Esophagus squamous epithelium (tissue), 5 donors: ENCODE data around the gene AK3. TPM values are rescaled to one million over a fixed set of nuclear protein-coding genes. Genes with fewer than 3 reads are reported as not detected.
"Not testable (repeated sequence)": the region's sequence is repeated elsewhere in the genome, so short reads cannot be mapped to it uniquely, and the experiment has no call there.

Experiments
- DNase-seq: peaks from one replicate; lab custom pipeline; 2025; lab: John Stamatoyannopoulos, UW
- H3K27ac ChIP-seq, 4 donors: fragments of 200-600 bp; sonication (generic); one replicate each; pipeline ENCODE4 v1.5.1; 2016 to 2019; ENCODE audit warnings: mild to moderate bottlenecking in 1 of 4
- H3K27me3 ChIP-seq, 4 donors: fragments of 200-600 bp; sonication (generic); 1 replicate in 3 of 4; 2 replicates in 1 of 4; pipeline versions ENCODE4 v1.5.1 to v1.6.0; 2017 to 2021; ENCODE audit warnings: antibody characterized with exemption in 1 of 4
- H3K36me3 ChIP-seq, 3 donors: fragments of 200-600 bp; sonication (generic); one replicate each; pipeline ENCODE4 v1.5.1; 2016 to 2019
- H3K4me1 ChIP-seq, 3 donors: fragments of 200-600 bp; sonication (generic); one replicate each; pipeline ENCODE4 v1.5.1; 2017 to 2019
- H3K4me3 ChIP-seq, 4 donors: fragments of 200-600 bp; sonication (generic); 1 replicate in 3 of 4; 2 replicates in 1 of 4; pipeline ENCODE4 v1.5.1; 2016 to 2019; ENCODE audit warnings: mild to moderate bottlenecking in 2 of 4, moderate library complexity in 1 of 4
- H3K9me3 ChIP-seq, 3 donors: fragments of 200-600 bp; sonication (generic); one replicate each; pipeline ENCODE4 v1.5.1; 2016 to 2019
- POLR2A ChIP-seq, 4 donors: fragments of 450-650 bp; IDR thresholded peaks; one replicate each; pipeline ENCODE4 v1.6.1; 2017; ENCODE audit warnings: antibody characterized with exemption in 4 of 4, mild to moderate bottlenecking in 4 of 4, moderate library complexity in 3 of 4
- WGBS, 2 donors: methylation state at CpG; one replicate each; pipeline ENCODE4 v1.1.5; 2018; 5-methylcytosine and 5-hydroxymethylcytosine counted together
- intact Hi-C: fragments of 100-400 bp; cut with DNase I; formaldehyde crosslinking; loops from one replicate; pipeline ENCODE4 v1.15.0; 2022
- total RNA-seq, 4 donors: library from RNA; depleted of rRNA; stranded (reverse); fragments of >200 nt; gene quantifications; one replicate each; pipeline ENCODE4 v1.1.0, GENCODE V29; 2016
- TF ChIP-seq, protein P1 (sequence below), 6 experiments: fragments of 450-650 bp in 4 of 6; fragments of 200-600 bp in 2 of 6; sonication (generic) in 2 of 6; IDR thresholded peaks; one replicate each; pipeline ENCODE4 v1.5.1; 2016 to 2019; ENCODE audit warnings: antibody characterized with exemption in 6 of 6, mild to moderate bottlenecking in 4 of 6, moderate library complexity in 4 of 6
- donor health status: DM: yes; HTN: yes; CAD: no.

Gene AK3
- total RNA-seq, 4 donors from 2014 or later = 47.8 to 104 (median 81.2) TPM

DNA sequence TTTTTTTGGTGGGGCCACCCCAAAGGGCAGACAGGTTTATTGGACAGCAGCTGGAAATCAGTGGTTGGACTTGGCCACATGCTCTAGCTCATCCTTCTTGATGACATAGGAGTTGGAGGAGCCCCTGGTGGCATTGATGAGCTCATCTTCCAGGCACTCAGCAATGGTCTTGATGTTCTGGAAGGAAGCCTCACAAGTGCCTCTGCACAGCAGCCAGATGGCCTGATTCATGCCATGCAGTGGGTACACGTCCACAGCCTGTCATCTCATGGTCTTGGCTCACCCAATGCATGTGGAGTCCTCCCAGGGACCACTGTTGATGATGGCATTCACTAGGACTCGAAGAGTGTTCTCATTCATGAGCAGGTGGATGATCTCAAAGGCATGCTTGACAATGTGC is 40.4 kb upstream of the AK3 start:
- DNase-seq = no peak
- WGBS, 2 donors = 57 to 67% methylated on average over 2 of the region's 2 CpGs
- TF ChIP-seq POLR2A (IDR thresholded peaks at IDR 0.05) = no peak
- TF ChIP-seq, protein P1, sequence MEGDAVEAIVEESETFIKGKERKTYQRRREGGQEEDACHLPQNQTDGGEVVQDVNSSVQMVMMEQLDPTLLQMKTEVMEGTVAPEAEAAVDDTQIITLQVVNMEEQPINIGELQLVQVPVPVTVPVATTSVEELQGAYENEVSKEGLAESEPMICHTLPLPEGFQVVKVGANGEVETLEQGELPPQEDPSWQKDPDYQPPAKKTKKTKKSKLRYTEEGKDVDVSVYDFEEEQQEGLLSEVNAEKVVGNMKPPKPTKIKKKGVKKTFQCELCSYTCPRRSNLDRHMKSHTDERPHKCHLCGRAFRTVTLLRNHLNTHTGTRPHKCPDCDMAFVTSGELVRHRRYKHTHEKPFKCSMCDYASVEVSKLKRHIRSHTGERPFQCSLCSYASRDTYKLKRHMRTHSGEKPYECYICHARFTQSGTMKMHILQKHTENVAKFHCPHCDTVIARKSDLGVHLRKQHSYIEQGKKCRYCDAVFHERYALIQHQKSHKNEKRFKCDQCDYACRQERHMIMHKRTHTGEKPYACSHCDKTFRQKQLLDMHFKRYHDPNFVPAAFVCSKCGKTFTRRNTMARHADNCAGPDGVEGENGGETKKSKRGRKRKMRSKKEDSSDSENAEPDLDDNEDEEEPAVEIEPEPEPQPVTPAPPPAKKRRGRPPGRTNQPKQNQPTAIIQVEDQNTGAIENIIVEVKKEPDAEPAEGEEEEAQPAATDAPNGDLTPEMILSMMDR (IDR thresholded peaks at IDR 0.05) = no peak
- Histone ChIP-seq H3K27ac (no peak overlapping the region), H3K27me3 (peaks cover 0 to 10% (median 0%) of the 10 kb centered on the region in 4 donors), H3K36me3 (no peaks in the 10 kb centered on the region), H3K4me1 (no peaks in the 10 kb centered on the region), H3K9me3 (no peaks in the 10 kb centered on the region), H3K4me3 (no peak overlapping the region)
- intact Hi-C loops = no loop called here

DNA sequence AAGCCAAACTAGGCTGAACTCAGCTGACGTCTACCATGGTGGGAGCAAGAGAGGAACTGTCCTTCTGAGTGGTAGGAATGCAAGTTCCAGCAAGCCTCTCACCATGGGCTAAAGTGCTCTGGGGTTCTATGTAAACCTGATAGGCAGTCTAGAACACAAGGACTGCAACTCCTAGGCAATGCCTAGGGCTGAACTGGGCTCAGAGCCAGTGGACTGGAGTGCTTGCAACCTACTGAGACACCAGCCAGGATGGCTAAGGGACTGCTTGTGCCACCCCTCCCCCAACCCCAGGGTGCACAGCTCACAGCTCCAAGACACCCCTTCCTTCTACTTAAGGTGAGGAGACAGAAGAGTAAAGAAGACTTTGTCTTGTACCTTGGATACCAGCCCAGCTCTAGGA is 39.6 kb upstream of the AK3 start:
- Histone ChIP-seq H3K36me3 (no peaks in the 10 kb centered on the region), H3K4me1 (no peaks in the 10 kb centered on the region), H3K4me3 (no peak overlapping the region), H3K9me3 (no peaks in the 10 kb centered on the region), H3K27ac (no peak overlapping the region), H3K27me3 (peaks cover 0 to 8% (median 0%) of the 10 kb centered on the region in 4 donors)
- TF ChIP-seq, protein P1 (IDR thresholded peaks at IDR 0.05) = no peak
- no peak for TF ChIP-seq POLR2A (IDR thresholded peaks at IDR 0.05)
- intact Hi-C loops = no loop called here
- DNase-seq = no peak
- WGBS, 2 donors = no CpG with 5 or more reads among the region's 1 CpG

GRCh38 chr9:4774958-4775357 is 34.0 kb upstream of the AK3 start:
- H3K4me3 ChIP-seq, H3K27me3 ChIP-seq, DNase-seq, H3K27ac ChIP-seq, intact Hi-C loops, H3K9me3 ChIP-seq, H3K36me3 ChIP-seq, H3K4me1 ChIP-seq: not testable (repeated sequence)
- 70 to 86% methylated on average over 2 of the region's 2 CpGs for WGBS, 2 donors

DNA sequence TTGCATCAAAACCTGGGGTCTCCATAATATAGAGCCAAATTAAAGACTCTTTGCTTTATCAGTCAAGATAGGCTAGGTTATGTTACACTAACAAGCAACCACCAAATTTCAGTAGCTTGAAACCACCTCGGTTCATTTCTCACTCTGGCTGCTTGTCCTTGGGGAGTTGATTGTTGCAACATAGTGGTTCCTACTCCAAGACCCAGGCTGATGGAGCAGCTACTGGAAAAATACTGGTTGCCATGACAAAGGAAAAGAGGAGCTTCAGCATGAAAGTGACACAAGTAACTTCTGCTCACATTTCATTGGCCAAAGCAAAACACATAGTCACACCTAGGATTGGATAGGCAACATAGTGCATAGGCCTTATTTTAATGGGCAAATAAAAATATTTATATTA is 33.2 kb upstream of the AK3 start:
- Histone ChIP-seq H3K27me3 (no peaks in the 10 kb centered on the region), H3K9me3 (no peaks in the 10 kb centered on the region), H3K27ac (no peak overlapping the region), H3K4me1 (no peaks in the 10 kb centered on the region), H3K4me3 (no peak overlapping the region), H3K36me3 (no peaks in the 10 kb centered on the region)
- no peak for DNase-seq
- 83 to 86% methylated on average over 1 of the region's 1 CpG for WGBS, 2 donors
- no peak for TF ChIP-seq POLR2A (IDR thresholded peaks at IDR 0.05)
- TF ChIP-seq, protein P1 (IDR thresholded peaks at IDR 0.05) = no peak
- intact Hi-C loops = no loop called here

- Histone ChIP-seq H3K4me3 (no peak overlapping the region), H3K9me3 (no peaks in the 10 kb centered on the region), H3K36me3 (no peaks in the 10 kb centered on the region), H3K27me3 (no peaks in the 10 kb centered on the region), H3K4me1 (no peaks in the 10 kb centered on the region), H3K27ac (no peak overlapping the region)
- no peak for TF ChIP-seq POLR2A (IDR thresholded peaks at IDR 0.05)
- TF ChIP-seq, protein P1 (IDR thresholded peaks at IDR 0.05) = no peak
- whole genome bisulfite sequencing, 2 donors = 100% methylated on average over 1 of the region's 1 CpG
- DNase-seq = no peak
- intact Hi-C loops = no loop called here
These were observed 30.8 kb upstream of the AK3 start for GRCh38 chr9:4771788-4772187.
